Stimulated activated effector memory CD8-positive, alpha-beta T cell treated with anti-CD3 and anti-CD28 coated beads, Interleukin-12 subunit alpha, Interleukin-12 subunit beta, amount 100 ng/mL, for 72 hours (primary cell): ENCODE data around the gene SCFD2.

Experiments used
- ATAC-seq: fragments of 150-1000 bp; cut with Tn5 transposase; 2 replicates; pipeline ENCODE4 v1.10.0; 2021
- DNase-seq, 2 donors: peaks; one replicate each; pipeline ENCODE4 v3.0.0; 2021 to 2022; ENCODE audit warnings: low spot score in 2 of 2
- H3K27ac Mint-ChIP-seq: one replicate; pipeline ENCODE4 v1.8.0; 2022; ENCODE audit warnings: mild to moderate bottlenecking, mixed read lengths
- H3K36me3 Mint-ChIP-seq: one replicate; pipeline ENCODE4 v1.8.0; 2022; ENCODE audit warnings: mild to moderate bottlenecking, mixed read lengths
- H3K4me1 Mint-ChIP-seq: one replicate; pipeline ENCODE4 v1.8.0; 2022; ENCODE audit warnings: mixed read lengths
- H3K4me3 Mint-ChIP-seq: one replicate; pipeline ENCODE4 v1.8.0; 2022; ENCODE audit warnings: mild to moderate bottlenecking, mixed read lengths
- H3K9me3 Mint-ChIP-seq: one replicate; pipeline ENCODE4 v1.8.0; 2022; ENCODE audit warnings: mixed read lengths

The SCFD2 gene

GRCh38 chr4:52966172-52966571, 399.7 kb downstream of the SCFD2 start:
- Mint-ChIP-seq H3K36me3 (no peaks in the 10 kb centered on the region), H3K27ac (no peak overlapping the region), H3K4me3 (no peak overlapping the region), H3K9me3 (peaks cover 2% of the 10 kb centered on the region), H3K4me1 (peaks cover 5% of the 10 kb centered on the region)
- no peak for DNase-seq
- ATAC-seq, result no peak

DNA sequence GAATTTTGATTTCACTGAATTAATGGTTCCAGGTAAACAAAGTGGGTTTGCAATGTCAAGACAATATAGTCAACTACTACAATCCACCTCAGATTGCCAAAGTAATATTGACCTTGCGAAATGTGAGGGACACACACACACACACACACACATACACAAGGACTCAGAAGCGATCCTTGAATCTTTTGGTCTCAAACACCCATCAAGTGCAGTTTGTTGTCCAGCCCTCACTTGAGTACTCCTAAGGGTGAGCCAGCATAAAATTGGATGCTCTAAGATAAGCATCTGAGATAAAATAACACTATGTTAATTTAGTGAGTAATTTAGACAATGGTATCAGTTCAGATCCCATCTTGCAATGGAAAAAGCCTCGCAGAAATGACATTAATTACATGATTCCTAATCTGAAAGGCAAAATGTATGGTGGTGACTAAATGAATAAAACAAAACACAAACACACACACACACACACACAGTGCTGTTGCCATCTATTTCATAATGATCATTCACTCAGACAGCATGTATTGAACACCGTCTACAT, 401.2 kb downstream of the SCFD2 start:
- DNase-seq (no peak), ATAC-seq (no peak)
- Mint-ChIP-seq H3K27ac (no peak overlapping the region), H3K9me3 (no peaks in the 10 kb centered on the region), H3K4me1 (peaks cover 5% of the 10 kb centered on the region), H3K36me3 (no peaks in the 10 kb centered on the region), H3K4me3 (no peak overlapping the region)

DNA sequence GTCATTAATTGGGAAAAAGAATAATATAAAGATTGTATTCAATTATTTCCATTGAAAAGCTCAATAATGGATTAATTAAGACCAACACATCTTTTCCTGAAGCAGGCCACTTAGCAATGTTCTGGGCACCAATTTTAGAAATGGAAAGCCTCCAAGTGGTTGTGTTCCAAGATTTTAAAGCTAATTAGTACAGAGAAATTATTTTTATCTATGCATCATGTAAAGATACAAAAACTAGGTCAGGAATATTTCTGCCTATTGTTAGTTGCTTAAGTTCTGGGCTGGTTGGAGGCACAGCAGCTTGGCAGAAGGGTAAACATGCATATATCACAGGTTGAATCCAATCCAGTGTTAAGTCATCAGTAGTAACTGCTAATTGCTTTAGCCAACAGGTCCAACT, 401.9 kb downstream of the SCFD2 start:
- ATAC-seq, result no peak
- Mint-ChIP-seq H3K36me3 (no peaks in the 10 kb centered on the region), H3K9me3 (no peaks in the 10 kb centered on the region), H3K4me3 (no peak overlapping the region), H3K4me1 (peaks cover 5% of the 10 kb centered on the region), H3K27ac (no peak overlapping the region)
- no peak for DNase-seq

DNA sequence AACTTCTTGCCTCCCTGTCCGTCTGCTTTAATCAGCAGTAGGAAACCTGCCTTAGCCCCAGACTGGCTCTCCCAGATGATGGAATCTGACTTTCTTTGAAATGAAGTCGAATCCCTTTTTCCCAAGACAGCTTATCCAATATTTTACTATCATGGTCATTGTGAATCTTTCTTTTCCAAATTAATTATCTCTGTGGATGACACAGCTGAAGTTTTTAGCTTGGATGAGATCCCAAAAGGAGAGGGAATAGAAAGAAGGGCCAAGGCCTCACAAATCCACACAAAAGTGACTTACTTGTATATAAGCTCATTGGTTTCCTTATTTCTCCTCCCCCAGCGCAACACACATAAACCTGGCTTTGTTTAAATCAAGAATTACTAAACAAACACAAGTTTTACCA, 403.1 kb downstream of the SCFD2 start:
- H3K4me3 Mint-ChIP-seq, result no peak overlapping the region
- H3K27ac Mint-ChIP-seq, result no peak overlapping the region
- H3K9me3 Mint-ChIP-seq, result no peaks in the 10 kb centered on the region
- DNase-seq (no peak), ATAC-seq (no peak)
- no peaks in the 10 kb centered on the region for H3K36me3 Mint-ChIP-seq
- peaks cover 5% of the 10 kb centered on the region for H3K4me1 Mint-ChIP-seq

DNA sequence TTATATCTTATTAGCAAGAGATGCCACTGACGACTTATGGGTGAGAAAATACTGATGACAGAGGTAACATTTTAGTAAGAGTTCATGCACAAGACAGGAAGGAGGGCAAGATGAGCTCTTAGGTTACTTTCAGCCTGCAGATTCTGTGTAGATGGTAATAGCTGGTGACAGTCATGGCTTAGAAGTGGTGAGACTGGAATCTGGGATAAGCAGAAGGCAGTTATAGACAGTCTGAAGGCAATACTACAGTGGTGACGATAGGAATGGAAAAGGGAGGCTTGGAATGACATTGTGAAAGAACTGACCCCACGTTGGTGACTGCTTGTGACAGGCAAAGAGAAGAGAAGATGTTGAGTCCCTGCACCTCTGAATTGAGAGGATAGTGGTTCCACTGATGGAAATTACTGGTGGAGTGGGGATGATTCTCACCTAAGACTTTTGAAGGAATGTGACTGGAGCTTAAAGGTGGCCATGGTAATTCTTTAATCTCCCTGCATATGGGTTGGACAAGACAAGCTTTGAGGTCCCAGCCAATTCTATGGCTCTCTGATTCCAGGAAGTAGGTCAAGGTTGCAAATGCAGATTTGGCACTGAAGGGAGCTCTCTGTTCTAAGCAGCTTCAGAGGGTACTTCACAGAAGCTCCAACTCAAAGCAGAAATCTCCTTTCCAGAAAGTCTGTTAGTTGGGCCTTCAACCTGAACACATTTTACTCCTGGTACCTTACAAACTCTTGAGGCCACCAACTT, 404.0 kb downstream of the SCFD2 start:
- H3K4me3 Mint-ChIP-seq, result no peak overlapping the region
- ATAC-seq (no peak), DNase-seq (no peak)
- H3K9me3 Mint-ChIP-seq, result no peaks in the 10 kb centered on the region
- H3K36me3 Mint-ChIP-seq, result no peaks in the 10 kb centered on the region
- peaks cover 5% of the 10 kb centered on the region for H3K4me1 Mint-ChIP-seq
- H3K27ac Mint-ChIP-seq, result no peak overlapping the region

DNA sequence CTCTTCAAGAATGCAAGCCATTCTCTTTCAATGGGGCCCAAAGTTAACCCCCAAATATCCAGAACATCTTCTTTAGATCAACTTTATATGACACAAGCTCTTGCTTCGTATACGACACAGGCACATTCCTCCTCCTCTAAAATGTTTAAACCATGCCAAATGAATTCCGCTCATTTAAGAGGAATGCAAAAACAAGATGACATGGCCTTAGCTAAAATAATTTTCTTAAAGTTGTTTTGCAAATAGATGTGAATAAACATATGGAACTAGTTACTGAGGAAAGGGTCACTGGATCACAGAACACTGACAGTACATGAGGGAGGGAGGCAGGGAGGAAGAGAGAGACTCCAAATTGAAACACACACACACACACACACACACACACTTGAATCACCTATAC, 406.3 kb downstream of the SCFD2 start:
- no peak overlapping the region for H3K4me3 Mint-ChIP-seq
- no peaks in the 10 kb centered on the region for H3K36me3 Mint-ChIP-seq
- H3K9me3 Mint-ChIP-seq, result no peaks in the 10 kb centered on the region
- ATAC-seq, result no peak
- H3K27ac Mint-ChIP-seq, result no peak overlapping the region
- H3K4me1 Mint-ChIP-seq, result no peaks in the 10 kb centered on the region
- no peak for DNase-seq

DNA sequence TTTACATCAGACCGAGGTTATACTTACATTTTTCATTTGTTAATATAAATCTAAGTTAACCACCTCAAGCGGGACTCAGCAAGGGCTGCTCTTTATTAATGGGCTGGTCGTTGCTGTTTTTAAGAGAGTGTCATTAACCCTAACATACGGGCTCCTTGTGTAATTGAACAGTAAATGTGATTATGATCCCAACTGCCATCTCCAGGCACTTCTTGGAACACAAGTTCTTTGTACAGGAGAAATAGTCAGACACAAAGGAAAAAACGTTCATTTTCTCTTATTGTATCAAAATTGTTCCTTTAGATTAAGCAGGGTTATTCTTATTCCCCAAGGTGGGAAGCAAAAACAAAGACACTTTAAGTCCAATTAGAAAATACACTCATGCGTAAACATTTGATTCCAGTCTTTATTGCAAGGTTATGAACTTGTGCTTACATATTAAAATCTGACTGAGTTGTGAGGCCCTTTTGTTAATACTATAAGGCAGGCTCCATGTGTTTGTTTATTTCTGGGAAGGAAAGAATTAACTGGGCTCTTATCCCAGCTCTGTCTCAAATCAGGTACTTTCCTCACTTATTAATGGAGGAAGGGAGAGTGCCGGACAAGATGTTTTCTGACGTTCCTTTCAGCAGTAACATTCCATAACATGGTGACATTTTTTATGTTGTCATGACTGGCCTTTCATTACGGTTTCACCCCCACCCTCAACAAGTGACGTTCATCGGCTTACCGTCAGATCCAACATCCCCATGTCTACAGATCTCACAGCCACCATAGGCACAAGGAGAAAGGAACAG, 407.8 kb downstream of the SCFD2 start:
- ATAC-seq (no peak), DNase-seq (no peak)
- Mint-ChIP-seq H3K4me3 (no peak overlapping the region), H3K9me3 (no peaks in the 10 kb centered on the region), H3K27ac (no peak overlapping the region), H3K4me1 (no peaks in the 10 kb centered on the region), H3K36me3 (no peaks in the 10 kb centered on the region)

DNA sequence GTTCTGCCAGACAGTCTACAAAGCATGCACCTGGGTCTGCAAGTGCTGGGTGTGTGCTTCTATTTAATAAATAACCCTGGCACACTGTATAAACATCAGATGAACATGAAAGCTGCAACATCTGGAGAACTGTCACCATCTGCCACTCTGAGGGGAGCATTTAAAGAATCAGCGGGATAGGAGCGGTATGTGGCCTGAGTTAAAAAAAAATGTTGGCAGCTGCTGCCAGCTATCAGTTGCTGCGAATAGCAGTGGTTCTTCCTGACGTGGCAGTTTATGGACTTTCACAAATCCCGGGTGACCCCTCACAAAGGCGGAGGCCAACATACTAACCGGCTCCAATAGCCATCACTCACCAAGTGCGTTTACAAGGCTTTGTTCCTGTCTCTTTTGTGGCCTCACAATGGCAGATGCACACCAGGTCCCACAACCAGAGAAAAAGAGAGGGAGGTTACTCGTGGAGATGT, 408.6 kb downstream of the SCFD2 start:
- Mint-ChIP-seq H3K4me1 (no peaks in the 10 kb centered on the region), H3K4me3 (no peak overlapping the region), H3K27ac (no peak overlapping the region), H3K36me3 (no peaks in the 10 kb centered on the region), H3K9me3 (no peaks in the 10 kb centered on the region)
- DNase-seq (no peak), ATAC-seq (no peak)

GRCh38 chr4:52956691-52957090, 409.2 kb downstream of the SCFD2 start:
- DNase-seq (no peak), ATAC-seq (no peak)
- no peak overlapping the region for H3K27ac Mint-ChIP-seq
- no peaks in the 10 kb centered on the region for H3K4me1 Mint-ChIP-seq
- no peaks in the 10 kb centered on the region for H3K36me3 Mint-ChIP-seq
- no peak overlapping the region for H3K4me3 Mint-ChIP-seq
- H3K9me3 Mint-ChIP-seq, result no peaks in the 10 kb centered on the region

DNA sequence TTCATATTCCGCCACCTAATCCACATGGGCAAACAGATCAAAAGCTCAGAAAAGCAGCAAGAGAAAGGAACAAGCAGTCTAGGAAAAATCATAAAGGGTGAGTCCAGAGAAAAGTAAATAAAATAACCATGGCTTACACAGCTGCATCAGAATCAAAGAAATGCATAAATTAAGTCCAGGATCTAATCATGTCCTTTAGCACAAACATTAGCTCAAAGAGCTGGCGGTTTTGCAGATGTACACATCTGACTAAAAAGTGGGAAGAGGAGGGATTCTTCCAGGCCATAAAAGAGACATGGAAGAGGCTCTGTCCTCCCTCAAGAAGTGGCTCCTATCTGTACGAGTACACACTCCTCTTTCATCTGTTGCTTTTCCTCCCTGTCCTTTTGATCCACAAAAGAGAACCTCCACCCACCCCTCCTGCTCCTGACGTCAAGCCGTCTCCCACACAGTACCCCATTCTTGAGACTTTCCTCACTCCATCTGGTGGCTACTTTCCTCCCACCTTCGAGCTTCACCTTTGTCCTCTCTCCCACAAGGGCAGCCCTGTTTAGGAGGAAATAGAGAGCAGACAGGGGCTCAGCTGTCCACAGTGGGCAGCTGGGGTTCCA, 411.2 kb downstream of the SCFD2 start:
- Mint-ChIP-seq H3K36me3 (no peaks in the 10 kb centered on the region), H3K4me1 (no peaks in the 10 kb centered on the region), H3K4me3 (no peak overlapping the region), H3K27ac (peak overlapping the region; percentile 18), H3K9me3 (no peaks in the 10 kb centered on the region)
- no peak for ATAC-seq
- no peak for DNase-seq

DNA sequence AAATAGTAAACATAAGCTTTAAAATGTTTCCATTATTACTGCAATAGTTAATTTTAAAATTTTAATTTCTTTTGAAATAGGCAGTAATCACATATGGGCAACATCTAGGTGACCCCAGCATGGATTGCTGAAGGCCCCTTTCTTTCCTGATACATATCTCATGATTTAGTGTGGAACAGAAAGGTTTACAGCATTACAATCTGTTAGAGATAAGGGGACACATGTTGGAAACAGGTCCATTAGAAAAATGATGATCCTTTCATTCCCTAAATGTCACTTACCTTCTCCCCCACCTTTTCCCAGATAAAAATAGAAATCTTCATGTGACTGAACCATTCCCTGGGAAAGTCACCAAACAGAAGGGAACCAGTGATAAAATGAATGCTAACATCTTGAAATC, 413.3 kb downstream of the SCFD2 start:
- no peaks in the 10 kb centered on the region for H3K4me1 Mint-ChIP-seq
- no peak for DNase-seq
- H3K4me3 Mint-ChIP-seq, result no peak overlapping the region
- no peaks in the 10 kb centered on the region for H3K36me3 Mint-ChIP-seq
- no peaks in the 10 kb centered on the region for H3K9me3 Mint-ChIP-seq
- ATAC-seq, result no peak
- no peak overlapping the region for H3K27ac Mint-ChIP-seq

DNA sequence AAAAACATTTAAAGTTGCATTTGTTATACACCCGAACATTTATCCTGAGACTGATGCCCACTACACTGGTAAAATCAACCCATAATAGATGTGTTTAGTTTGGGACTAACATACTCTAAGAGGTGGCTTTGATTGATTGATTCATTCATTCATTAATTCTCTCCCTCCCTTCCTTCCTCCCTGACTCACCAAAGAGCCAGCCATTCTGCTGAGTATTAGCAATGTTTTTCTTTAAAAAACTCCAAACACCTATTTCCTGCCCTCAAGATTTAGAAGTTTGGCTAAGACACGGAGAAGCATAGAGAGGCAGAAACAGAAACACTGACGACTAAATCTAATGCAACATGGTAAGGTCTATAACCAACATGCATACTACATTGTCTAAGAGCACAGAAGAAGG, 414.8 kb downstream of the SCFD2 start:
- Mint-ChIP-seq H3K9me3 (no peaks in the 10 kb centered on the region), H3K27ac (no peak overlapping the region), H3K4me3 (no peak overlapping the region), H3K36me3 (no peaks in the 10 kb centered on the region), H3K4me1 (no peaks in the 10 kb centered on the region)
- DNase-seq (no peak), ATAC-seq (no peak)

GRCh38 chr4:52950226-52950625, 415.6 kb downstream of the SCFD2 start:
- Mint-ChIP-seq H3K4me1 (no peaks in the 10 kb centered on the region), H3K36me3 (no peaks in the 10 kb centered on the region)

DNA sequence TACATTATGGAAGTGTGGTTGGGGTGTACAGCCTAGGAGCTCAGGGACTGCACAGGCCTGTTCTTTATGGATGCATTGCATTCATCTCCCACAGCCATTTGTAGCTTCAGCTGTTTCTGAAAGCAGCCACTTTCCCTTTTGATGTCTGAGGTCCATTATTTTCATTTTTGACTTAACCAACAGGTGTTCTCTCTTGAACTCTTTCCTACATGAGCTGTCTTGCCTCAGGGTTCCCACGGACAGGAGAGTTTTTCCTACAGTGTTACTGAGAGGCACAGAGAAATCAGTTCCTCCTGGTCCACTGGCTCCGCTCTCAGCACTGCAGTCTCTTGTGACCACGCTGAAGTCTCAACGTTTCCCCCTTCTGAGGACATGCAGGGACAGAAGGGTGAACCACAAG, 416.5 kb downstream of the SCFD2 start:
- DNase-seq (no peak), ATAC-seq (no peak)
- H3K4me1 Mint-ChIP-seq, result no peaks in the 10 kb centered on the region
- no peaks in the 10 kb centered on the region for H3K9me3 Mint-ChIP-seq
- no peak overlapping the region for H3K4me3 Mint-ChIP-seq
- no peak overlapping the region for H3K27ac Mint-ChIP-seq
- no peaks in the 10 kb centered on the region for H3K36me3 Mint-ChIP-seq

More at GRCh38 chr4:52950226-52950625, 415.6 kb downstream of the SCFD2 start:
- ATAC-seq, result no peak
- H3K27ac Mint-ChIP-seq, result no peak overlapping the region
- H3K4me3 Mint-ChIP-seq, result no peak overlapping the region
- no peaks in the 10 kb centered on the region for H3K9me3 Mint-ChIP-seq
- no peak for DNase-seq

- ATAC-seq, result no peak
- Mint-ChIP-seq H3K4me1 (no peaks in the 10 kb centered on the region), H3K27ac (no peak overlapping the region)
These were observed 417.8 kb downstream of the SCFD2 start for GRCh38 chr4:52948057-52948423.

More at GRCh38 chr4:52948057-52948423, 417.8 kb downstream of the SCFD2 start:
- H3K4me3 Mint-ChIP-seq, result no peak overlapping the region
- no peaks in the 10 kb centered on the region for H3K9me3 Mint-ChIP-seq
- no peak for DNase-seq
- no peaks in the 10 kb centered on the region for H3K36me3 Mint-ChIP-seq
